ENCODE data around the gene SDC1.

SDC1 gene

DNA sequence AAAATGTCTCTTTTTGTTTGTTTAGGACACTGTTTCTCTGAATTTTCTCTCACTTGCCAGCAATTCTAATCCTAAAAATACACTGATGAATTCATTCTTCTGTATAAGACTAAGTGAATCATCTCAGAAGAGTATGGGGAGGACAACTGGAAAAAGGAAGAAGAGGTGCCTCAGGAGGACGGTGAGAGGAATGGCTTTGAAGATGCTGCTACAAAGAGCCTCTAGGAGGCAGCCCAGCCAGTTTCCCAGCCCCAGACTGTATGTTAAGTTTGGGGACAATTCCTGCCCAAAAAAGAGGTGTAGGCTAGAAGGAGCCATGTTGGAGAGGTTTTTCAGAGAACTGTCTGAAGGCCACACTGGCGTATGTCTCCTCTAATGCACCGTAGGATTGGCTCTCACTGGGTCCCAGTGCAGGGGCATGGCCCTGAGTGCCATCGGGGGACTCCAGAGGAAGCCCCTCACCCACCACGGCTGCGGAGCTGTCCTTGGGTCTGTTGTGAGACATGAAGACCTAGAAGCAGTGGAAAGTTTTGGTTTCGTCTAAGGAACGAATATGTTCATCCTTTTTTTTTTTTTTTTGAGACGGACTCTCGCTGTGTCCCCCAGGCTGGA is 3.1 kb upstream of the SDC1 start:
- DNase-seq: no peak

DNA sequence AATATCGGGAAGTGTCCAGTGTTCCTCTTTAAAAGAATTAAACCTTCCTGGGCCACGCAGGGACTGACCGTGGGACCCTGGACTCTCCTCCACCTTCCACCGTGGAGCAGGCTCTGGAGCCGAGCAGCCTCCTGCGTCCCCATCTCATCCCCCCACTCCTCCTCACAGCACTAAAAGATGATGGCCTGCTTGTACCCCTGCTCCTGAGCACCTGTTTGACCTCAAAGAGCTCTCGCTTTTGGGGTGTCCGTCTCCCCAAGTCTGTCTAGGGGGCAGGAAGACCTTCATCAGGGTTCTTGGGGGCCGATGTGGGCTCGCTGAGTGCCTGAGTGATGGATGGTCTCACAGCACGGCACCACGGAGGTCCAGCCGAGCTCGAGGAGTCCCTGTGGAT is 1.2 kb upstream of the SDC1 start:
- DNase-seq: no peak

DNA sequence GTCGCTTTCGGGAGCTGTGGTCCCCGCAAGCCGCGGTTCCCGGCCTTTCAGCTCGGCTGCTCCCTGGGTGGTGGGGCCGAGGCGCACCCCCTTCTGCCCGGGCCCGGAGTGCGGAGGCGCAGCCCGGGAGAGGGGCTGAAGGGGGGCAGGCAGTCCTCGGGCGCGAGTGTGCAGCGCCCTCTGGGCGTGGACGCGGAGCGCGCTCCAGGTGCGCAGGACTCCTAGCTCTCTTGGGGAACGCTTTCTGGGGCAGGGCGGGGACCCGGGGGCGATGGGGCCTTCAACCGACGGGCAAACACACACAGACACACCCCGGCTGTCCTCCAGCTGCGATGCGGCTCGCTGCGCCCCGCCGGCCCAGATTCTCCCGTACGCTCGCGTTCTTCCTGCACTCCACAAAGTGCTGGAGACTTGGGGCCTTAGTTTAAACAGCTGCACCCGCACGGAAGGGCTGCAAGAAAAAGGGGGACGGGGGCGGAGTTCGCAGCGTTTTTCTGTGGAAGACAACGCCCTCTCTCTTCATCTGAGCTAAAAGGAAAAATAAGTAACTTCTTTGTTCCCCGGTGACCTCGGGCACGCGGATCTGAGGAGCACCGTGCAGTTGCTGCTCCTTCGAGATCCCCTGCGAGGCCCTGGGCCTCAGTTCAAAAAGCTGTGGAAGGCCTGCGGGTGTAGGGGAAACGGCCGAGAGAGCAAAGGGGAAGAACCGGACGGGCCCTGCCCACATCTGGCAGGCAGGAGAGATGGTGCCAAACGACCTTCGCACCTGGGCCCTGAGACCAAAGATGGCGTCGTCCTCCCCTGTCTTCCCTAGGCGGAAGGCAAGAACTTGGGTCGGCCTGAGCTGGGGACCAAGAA is 593 bp upstream of the SDC1 start:
- DNase-seq: peak; percentile 8

DNA sequence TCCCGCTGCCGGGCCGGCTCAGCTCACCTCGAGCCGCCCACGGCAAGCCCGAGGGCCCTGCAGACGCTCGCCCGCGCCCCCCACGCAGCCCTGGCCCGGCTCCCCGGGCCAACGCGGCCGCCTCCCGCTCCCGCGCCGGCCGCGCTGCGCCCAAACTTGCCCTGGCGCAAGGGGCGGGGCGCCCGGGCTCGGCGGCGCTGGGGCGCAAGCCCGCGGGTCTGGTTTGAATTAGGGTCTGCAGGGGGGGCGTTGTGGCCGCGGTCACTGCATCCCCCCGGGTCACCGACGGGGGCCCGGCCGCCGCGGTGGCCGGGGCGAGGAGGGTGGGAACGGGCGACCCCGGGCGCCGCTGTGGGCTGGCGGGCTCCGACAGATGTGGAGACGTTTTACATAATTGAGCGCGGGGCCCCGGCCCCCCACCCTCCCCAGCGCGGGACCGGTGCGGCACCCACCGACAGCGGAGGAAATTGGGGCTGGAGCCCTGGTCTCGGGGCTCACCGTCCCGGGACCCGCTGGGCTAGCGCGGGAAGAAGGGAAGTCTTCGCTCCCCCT is 690 bp downstream of the SDC1 start:
- DNase-seq: no peak

DNA sequence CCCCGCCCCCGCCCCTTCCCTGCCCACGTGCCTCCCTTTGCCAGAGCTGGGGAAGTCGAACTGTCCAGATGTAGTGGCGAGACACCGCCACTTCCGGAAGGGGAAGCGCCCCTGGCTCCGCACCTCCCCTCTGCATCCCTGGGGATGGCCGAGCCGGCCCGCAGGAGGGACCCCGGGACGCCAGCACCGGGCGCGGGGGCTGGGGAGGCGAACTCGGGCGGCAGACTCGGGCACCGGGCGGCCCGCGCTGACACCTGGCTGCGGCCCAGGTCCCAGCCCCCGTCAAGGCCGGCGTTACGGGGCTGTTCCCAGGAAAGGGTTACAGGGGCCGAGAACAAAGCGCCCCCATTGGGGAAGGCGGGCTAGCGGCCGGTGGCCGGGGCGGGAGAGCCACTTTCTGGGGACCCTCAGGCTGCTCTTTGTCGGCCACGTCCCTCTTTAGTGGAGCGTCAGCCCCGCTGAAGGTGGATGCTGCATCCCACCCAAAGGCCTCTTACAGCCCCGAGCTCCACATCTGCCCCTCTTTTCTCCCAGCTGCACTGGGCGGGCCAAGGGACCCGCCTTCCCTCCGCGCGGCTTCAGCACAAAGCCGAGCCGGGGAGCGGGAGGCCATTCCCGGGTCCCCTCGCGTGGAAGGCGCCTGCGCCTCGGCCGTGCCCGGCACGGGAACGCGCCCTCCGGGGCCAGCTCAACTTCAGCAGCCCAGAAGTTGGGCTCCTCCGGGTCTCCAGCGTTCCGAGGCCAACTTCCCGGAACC is 1.3 kb downstream of the SDC1 start:
- DNase-seq: no peak

DNA sequence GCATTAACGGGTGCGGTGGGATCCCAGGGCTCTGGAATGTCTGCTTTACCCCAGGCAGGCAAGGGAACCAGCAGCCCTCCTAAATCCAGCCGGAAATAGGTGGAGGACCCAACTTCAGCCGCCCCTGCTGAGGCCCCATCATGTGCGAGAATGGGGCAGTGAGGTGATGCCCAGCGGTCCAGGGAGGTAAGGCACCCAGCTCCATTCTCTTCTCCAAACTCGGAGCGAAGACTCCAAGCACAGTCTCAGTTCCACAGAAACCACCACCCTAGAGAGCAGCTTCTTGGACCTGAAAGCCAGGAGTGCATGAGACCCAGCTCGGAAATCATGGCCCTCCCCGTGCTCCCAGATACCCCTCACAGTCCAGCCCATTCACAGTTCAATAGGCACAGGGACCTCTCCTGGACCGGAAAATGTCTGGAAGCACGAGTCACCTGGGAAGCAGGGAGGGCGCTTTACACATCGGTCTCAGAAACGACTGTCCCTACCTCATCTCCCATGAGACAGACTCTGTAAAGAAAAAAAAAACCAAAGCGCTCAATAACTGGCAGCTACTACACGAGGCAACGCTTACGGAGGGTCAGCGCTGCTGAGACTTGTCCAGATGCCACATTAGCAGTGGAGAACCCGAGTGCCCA is 2.0 kb downstream of the SDC1 start:
- no peak for DNase-seq

DNA sequence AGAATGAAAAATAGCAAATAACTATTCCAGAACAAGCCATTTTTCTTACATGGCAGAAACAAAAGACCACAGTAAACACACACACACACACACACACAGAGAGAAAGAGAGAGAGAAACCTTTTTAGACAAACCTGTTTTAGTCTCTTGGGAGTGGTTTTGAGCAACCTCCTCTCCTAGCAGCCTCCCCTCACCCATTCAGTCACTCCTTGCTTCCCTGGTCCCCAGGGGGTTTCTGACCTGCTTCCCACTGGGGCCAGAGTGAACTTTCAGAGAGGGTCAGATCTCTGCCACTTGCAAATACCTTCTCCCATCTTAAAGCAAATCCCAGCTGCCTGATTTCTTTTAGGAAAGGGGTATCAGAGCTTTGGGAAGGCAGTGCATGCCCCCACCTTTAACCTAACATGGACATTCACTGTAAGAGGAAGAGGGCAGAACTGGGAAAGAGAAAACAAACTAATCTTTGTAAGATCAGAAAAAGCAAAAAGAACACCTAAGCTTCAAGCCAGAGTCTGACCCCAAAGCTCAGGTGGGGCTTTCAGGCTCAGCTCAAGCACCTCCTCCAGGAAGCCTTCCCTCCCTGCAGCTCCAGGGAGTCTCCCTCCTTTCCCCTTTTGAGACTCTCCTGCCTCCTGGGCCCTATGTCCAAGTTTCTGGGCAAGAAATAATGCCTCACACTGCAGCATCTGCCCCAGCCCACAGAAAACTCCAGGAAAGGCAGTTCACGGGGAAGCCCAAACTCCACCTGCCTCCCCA is 2.7 kb downstream of the SDC1 start:
- no peak for DNase-seq

DNA sequence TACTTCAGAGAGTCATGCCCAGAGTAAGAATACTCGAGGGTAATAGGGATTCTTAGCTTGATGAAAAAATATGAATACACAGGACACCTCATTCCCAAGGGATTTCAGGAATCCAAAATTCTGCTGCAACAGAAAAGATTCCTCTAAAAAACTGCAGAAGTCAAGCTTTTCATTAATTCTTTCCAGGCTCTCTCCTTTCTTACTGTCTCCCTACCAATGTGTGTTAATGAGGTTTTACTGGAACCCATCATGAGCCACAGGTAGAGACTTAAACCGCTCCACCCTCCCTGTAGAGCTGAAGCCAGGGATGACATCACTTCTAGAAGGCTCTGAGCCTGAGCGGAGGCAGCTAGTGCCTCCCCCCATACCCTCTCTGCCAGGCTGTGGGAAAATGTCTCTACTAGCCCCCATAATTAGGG is 3.4 kb downstream of the SDC1 start:
- no peak for DNase-seq

DNA sequence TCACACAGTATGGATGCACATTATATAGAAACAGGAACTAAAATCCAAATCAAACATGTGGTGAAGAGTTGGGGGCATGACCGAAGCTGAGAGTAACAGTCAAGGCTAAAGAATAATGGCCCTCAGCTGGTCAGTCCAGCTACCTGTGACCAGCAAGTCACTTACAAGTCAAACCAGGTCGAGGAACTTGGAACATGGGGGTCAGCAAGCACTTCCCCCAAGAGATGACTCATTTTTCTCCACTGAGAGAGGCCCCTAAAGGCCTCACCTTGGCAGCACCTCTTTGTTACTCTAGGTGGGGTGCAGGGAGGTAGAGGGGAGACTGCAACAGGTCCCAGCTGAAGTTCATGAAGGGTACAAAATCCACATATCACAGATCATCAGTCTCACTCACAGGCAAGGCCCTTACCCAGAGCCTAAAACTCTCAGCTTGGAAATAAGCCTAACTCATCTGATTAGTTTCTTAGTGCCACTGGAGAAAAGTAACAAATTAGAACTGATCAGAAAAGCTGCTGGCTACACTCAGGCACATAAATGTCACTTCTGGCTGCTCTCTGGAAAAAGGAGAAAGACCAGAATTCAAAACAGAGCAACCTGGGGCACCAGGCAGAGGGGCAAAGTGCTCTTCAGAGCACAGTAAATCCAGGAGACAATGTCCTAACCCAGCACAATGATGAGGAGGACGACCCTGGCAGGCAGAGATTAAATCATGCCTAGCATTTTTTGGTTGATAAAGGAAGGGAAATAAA is 4.0 kb downstream of the SDC1 start:
- DNase-seq: no peak

DNA sequence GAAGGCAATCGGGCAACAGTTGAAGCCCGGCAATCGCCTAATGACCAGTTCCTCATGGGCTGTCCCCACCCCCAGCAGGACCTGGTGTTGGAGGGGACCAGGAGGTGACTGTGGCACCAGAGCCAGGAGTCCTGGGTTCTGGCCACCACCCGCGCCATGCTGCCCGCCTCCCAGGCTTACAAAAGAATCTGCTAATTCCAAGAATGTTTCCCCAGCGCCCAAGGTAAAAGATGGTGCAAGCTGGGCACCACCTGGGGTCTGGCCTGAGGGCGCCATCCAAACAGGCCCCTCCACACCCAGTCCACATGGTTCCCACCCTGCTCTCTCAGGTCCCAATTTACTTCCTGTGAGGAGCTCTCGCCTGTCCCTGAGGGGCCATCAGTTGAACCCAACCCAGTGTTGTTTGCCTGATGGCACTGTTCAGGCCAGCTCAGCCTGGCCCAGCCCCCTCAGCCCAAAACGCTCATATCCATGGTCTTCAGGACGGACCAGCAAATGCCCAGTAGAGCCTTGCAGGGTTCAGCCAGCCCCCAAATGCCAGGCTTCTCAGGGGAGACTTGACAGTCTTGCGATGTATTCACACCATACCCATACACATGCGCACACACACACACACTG is 5.1 kb downstream of the SDC1 start:
- DNase-seq: no peak

DNA sequence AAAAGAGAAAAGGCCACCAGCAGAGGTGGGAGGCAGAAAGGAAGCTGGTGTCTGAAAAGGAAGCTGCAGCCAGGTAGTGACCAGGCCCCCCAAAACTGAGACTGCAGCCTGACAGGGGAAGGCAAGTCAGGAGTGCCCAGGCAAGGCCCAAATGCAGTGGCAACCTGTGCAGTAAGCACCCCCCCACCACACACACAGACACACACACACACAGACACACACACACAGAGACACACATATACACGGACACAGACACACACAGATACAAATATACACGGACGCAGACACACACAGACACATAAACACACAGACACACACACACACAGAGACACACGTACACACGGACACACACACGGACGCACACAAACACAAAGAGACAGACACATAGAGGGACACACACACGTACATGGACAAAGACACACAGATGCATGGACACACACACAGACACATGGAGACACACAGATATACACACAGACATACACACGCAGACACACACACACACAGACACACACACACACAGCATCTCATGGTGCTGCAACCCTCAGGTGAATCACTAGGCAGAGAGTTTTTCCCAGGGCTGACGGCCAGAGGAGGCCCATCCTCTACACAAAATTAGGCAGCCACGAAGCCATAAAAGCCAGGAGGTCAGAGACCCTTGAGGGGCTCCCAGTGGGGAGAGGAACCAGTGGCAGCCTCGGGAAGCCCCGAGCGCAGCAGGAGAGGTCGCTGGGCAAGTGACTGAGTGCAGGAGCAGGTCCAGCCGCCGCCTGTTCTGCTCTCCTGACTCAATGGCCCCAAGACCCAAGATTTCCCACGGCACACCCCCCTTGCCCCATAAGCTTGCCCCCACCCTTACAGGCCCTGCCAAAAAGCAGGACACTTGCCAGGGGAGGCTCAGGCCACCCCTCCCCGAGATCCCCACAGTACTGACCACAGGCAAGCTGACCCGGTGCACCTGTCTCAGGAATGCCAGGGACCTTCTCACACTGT is 6.3 kb downstream of the SDC1 start:
- no peak for DNase-seq

DNA sequence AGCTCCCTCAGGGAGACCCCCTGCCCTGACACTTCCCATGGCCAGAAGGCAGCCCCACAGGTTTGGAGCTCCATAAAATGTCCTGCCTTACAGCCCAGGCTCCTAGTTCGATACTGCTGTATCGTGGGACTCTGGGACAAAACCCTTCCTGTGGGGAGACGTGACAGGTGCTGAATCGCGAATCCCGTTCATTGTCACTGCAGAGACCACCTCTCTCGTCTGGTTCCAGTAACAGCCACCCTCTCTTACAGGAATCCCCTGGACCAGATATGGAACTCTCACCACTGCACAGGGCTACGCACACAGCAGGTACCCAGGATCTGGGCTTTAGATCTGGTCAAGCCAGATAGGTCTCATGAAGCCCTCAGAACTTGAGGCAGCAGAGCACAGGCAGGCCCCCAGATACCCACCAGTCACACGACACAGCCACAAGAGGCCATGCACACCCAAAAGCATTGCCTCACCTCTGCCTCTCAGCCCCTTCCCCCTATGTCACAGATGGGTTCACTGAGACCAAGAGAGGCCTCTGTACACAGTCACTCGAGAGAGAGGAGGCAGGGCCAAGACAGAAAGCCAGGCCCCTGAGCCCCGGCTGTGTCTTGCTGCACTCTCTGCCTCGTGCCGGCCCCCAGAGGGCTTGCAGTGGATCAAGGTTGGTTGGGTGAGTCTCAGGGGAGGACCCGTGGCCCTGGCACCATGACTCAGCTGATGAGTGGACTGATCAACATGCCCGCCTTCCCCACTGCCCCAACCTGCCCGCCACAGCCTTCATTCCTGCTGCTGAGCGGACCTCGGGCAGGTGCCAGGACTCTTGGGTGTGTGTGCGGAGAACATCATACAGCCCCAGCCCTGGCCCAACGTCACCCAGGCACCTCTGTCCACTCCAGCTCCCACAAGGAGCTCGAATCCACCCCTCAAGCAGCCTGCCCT is 7.6 kb downstream of the SDC1 start:
- DNase-seq: no peak

DNA sequence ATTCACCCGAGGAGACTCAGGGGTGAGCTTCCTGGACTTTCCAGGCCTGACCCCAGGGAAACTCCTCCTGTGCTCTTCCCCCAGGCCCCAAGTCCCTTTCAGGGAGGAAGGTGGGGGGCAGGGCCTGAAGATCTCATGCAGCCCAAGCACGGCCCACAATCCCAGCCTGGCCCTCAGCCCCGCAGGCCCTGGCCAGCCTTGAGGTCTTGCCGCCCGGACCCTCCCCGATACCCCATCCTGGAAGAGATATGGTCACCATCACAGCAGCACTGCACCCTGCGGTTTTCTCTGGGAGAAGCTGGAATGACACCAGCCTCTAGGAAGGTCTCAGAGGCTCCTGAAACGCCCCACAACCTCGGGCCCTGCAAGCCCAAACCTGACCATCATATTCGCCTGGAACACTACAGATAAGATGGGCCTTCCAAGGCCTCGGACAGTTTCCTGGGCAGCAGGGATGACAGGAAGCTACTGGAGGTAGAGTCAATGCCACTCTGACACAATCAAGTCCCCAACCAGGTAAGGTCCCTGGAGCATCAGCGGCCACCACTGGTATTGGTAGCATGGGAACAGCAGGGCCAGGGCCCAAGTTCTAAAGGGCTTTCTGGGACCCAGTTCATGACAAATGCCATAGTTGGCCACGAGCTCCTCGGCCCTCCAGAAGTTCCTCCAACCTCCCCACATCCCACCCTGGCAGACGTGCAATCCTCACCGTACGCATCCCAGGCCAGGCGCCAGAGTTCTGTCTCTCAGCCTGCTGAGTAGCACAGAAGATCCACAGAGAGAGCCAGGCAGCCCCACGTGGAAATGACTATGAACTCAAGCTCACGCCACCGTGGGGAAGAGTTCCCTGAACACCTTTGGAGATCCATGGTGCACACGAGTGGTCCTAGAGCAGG is 8.6 kb downstream of the SDC1 start:
- DNase-seq: no peak

DNA sequence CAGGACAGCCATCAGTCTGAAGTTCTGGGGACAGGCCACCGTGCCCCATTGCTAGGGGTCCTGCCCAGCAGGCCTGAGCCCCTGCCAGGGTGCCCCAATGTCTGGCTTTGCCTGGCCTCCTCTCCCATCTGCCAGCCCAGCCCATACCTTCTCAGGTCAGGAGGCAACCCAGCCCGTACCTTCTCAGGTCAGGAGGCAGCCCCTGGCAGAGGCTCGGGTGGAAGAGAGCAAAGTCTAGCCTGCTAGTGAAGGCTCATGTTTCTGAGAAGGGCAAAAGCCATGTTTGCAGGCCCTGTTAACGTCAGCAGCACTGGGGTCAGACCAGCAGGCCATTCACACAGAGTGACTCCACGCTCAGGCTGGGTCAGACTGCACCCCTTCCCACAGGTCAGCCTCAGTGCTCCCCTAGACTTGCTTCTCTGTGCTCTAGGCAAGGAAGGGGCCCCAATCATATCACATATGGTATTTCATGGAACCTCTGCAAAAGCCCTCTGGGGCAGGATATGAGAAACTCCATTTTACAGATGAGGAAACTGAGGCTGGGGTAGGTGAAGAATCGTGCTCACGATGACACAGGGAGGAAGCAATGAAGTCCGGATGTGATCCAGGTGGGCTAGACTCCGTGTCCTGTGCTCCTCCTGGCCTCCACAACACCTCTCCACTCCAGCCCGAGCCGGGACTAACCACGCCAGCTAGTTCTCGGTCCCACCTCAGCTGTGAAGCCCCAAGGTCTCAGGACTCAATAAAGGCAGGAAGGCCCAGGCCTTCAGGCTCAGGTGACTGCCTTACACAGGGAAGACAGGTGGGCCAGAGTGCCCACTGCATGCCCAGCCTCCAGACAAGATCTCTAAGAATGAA is 9.5 kb downstream of the SDC1 start:
- DNase-seq: no peak

DNA sequence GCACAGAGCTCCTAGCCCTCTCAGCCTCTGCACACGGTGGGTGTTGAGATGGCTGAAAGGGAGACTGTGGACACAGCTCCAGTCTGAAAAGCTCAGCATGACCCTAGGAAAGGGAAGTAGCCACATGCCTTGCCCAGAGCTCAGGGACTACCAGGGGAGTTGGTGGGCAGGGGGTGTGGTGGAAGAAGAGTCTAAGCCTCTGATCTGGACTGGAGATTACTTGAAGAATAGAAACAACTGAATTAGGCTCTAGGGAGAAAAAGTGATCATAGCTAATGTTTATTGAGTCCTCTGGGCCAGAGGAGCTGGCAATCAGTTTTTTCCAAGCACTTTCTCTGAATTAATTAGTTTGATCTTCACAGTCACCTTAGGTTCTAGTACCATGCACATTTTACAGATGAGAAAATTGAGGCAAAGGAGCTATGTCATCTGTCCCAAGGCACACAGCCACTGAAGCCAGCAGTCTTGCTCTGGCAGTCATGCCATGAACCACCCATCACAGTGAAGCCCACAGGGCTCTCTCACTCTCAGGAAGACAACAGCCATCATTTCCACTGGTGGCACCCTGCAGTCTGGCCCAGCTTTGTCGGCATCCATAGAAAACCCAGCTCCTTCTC is 10.3 kb downstream of the SDC1 start:
- no peak for DNase-seq

Data from stimulated activated naive CD4-positive, alpha-beta T cell treated with Interleukin-2 at 50 U/mL for 16 hours (primary cell).